Measurements from ENCODE around the gene PTPRF. TPM values are rescaled to one million over a fixed set of nuclear protein-coding genes. Genes with fewer than 3 reads are reported as not detected.

Gene PTPRF
- total RNA-seq, 2 donors from 2014 or later: 7.4 to 27.7 TPM

DNA sequence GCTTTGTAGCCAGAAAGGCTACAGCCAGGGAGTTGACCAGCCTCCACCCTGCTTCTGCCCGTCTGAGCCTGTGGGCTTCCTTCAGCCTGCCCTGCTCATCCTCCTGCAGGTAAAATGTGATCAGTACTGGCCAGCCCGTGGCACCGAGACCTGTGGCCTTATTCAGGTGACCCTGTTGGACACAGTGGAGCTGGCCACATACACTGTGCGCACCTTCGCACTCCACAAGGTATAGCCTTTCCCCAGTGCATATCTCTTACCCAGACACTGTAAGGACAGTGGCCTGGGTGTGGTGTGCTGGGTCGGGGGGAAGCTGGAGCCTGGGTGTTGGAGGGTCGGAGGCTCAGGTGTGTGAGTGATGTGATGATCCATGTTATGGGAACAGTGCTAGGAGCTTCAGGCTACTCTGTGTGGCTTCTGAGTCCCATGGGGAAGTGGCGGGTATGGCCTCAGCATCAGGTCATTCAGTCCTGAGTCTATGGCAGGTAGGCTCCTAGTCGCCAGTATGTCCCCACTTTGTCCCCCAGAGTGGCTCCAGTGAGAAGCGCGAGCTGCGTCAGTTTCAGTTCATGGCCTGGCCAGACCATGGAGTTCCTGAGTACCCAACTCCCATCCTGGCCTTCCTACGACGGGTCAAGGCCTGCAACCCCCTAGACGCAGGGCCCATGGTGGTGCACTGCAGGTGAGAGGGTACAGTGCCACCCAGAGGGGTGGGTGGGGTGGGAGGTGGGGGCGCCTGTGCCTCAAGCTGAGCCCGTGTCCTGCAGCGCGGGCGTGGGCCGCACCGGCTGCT lies 88.0 kb downstream of the PTPRF start:
- Histone ChIP-seq H3K4me3 (no peak overlapping the region), H3K9me3 (no peaks in the 10 kb centered on the region), H3K4me1 (no peaks in the 10 kb centered on the region), H3K27ac (no peak overlapping the region), H3K27me3 (no peaks in the 10 kb centered on the region), H3K36me3 (peaks cover 7% of the 10 kb centered on the region)
- TF ChIP-seq CTCF (IDR thresholded peaks at IDR 0.05): no peak
- DNase-seq (ENCODE audit: low spot score): no peak

DNA sequence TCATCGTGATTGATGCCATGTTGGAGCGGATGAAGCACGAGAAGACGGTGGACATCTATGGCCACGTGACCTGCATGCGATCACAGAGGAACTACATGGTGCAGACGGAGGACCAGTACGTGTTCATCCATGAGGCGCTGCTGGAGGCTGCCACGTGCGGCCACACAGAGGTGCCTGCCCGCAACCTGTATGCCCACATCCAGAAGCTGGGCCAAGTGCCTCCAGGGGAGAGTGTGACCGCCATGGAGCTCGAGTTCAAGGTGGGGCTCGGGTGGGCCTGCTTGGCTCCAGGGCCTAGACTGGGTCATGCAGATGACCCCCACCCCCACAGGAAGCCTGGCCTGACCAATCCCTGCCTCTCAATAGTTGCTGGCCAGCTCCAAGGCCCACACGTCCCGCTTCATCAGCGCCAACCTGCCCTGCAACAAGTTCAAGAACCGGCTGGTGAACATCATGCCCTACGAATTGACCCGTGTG lies 88.7 kb downstream of the PTPRF start:
- peaks cover 6% of the 10 kb centered on the region for H3K36me3 ChIP-seq
- TF ChIP-seq CTCF (IDR thresholded peaks at IDR 0.05): no peak
- no peak for DNase-seq (ENCODE audit: low spot score)

DNA sequence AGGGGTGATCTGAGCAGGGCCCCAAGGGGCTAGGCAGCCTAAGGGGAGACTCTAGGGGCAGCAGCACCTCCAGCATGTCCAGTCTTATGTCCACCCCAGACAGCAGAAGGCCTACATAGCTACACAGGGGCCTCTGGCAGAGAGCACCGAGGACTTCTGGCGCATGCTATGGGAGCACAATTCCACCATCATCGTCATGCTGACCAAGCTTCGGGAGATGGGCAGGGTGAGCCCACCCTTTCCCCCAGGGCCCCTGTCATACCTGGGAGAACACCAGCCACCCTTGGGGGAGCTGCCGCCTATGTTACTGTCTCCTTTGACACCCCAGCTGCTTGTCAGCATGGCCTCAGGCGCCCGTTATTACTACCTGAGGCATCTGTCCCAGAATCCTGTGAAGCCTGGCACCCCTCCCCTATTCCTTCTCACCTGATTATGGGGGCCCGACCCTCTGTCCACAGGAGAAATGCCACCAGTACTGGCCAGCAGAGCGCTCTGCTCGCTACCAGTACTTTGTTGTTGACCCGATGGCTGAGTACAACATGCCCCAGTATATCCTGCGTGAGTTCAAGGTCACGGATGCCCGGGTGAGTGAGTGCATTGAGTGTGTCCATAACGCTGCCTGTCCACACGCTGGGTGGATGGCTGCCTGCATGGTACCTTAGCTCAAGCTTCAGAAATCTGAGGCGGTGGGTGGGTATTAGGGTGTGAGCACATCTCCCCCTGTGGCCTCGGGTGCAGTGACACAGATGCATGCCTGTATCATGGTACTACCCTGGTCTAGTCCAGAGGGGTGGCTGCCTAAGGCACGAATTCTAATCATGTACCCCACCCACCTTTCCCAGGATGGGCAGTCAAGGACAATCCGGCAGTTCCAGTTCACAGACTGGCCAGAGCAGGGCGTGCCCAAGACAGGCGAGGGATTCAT lies 89.6 kb downstream of the PTPRF start:
- Histone ChIP-seq H3K27ac (no peak overlapping the region), H3K4me3 (no peak overlapping the region), H3K36me3 (peaks cover 6% of the 10 kb centered on the region), H3K27me3 (no peaks in the 10 kb centered on the region), H3K4me1 (no peaks in the 10 kb centered on the region), H3K9me3 (no peaks in the 10 kb centered on the region)
- DNase-seq (ENCODE audit: low spot score): no peak
- TF ChIP-seq CTCF (IDR thresholded peaks at IDR 0.05): no peak

More for the DNA sequence above, 88.7 kb downstream of the PTPRF start:
- H3K4me1 ChIP-seq: no peaks in the 10 kb centered on the region
- H3K27ac ChIP-seq: no peak overlapping the region
- no peaks in the 10 kb centered on the region for H3K27me3 ChIP-seq
- H3K9me3 ChIP-seq: no peaks in the 10 kb centered on the region
- H3K4me3 ChIP-seq: no peak overlapping the region

DNA sequence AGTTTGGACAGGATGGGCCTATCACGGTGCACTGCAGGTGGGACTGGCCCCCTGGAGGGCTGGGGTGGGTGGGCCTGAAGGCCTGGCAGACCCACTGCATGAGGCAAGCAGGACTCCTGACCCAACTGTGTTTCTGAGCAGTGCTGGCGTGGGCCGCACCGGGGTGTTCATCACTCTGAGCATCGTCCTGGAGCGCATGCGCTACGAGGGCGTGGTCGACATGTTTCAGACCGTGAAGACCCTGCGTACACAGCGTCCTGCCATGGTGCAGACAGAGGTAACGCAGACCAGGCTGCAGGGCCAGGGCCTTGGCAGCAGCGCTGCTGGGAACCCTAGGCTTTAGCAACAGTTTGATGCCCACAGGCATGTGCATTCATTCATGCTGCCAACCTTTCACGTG lies 90.3 kb downstream of the PTPRF start:
- H3K4me3 ChIP-seq: no peak overlapping the region
- DNase-seq (ENCODE audit: low spot score): no peak
- TF ChIP-seq CTCF (IDR thresholded peaks at IDR 0.05): no peak
- no peaks in the 10 kb centered on the region for H3K4me1 ChIP-seq
- H3K27ac ChIP-seq: no peak overlapping the region
- peaks cover 6% of the 10 kb centered on the region for H3K36me3 ChIP-seq
- no peaks in the 10 kb centered on the region for H3K27me3 ChIP-seq
- no peaks in the 10 kb centered on the region for H3K9me3 ChIP-seq

DNA sequence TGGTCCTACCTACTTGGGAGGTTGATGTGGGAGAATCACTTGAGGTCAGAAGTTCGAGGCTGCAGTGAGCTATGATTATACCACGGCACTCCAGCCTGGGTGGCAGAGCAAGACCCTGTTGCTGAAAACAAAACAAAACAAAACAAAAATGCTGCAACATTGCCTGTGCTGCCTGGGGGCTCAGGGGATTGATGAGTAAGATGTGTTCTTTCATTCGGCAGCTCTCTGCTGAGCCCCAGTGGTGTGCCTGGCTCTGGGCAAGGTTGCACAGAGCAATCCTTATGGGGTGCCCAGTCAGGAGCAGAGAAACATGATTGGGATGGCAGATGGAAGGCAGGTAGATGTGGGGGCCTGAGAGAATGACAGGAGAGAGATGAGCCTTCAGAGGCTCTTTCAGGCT lies 90.7 kb downstream of the PTPRF start:
- Histone ChIP-seq H3K27ac (no peak overlapping the region), H3K4me1 (no peaks in the 10 kb centered on the region), H3K9me3 (no peaks in the 10 kb centered on the region), H3K27me3 (no peaks in the 10 kb centered on the region), H3K36me3 (peaks cover 6% of the 10 kb centered on the region), H3K4me3 (no peak overlapping the region)
- TF ChIP-seq CTCF (IDR thresholded peaks at IDR 0.05): no peak
- DNase-seq (ENCODE audit: low spot score): no peak
